Measurements from ENCODE around the gene ARL14.
"Not testable (repeated sequence)": the region's sequence is repeated elsewhere in the genome, so short reads cannot be mapped to it uniquely, and the experiment has no call there.

Gene ARL14

GRCh38 chr3:160677459-160677881 is 510 bp downstream of the ARL14 start:
- no peak for DNase-seq (ENCODE audit: low read depth in 2 of 2)

GRCh38 chr3:160678292-160678842 is 1.4 kb downstream of the ARL14 start:
- no peak for DNase-seq (ENCODE audit: low read depth in 2 of 2)

GRCh38 chr3:160684368-160684740 is 7.4 kb downstream of the ARL14 start:
- DNase-seq (ENCODE audit: low read depth in 2 of 2), result no peak

- DNase-seq (ENCODE audit: low read depth in 2 of 2), result no peak
Measured at GRCh38 chr3:160685144-160685766, 8.3 kb downstream of the ARL14 start.

- no peak for DNase-seq (ENCODE audit: low read depth in 2 of 2)
Measured at GRCh38 chr3:160686955-160687535, 10.1 kb downstream of the ARL14 start.

GRCh38 chr3:160691151-160691550 is 14.2 kb downstream of the ARL14 start:
- no peak for DNase-seq (ENCODE audit: low read depth in 2 of 2)

- no peak for DNase-seq (ENCODE audit: low read depth in 2 of 2)
Measured at GRCh38 chr3:160691962-160692361, 15.0 kb downstream of the ARL14 start.

GRCh38 chr3:160693191-160693590 is 16.2 kb downstream of the ARL14 start:
- no peak for DNase-seq (ENCODE audit: low read depth in 2 of 2)

- DNase-seq (ENCODE audit: low read depth in 2 of 2), result no peak
Measured at GRCh38 chr3:160694345-160694744, 17.4 kb downstream of the ARL14 start.

- DNase-seq (ENCODE audit: low read depth in 2 of 2), result no peak
Measured at GRCh38 chr3:160695003-160695402, 18.0 kb downstream of the ARL14 start.

- no peak for DNase-seq (ENCODE audit: low read depth in 2 of 2)
Measured at GRCh38 chr3:160695915-160696327, 19.0 kb downstream of the ARL14 start.

GRCh38 chr3:160697637-160698380 is 20.8 kb downstream of the ARL14 start:
- DNase-seq (ENCODE audit: low read depth in 2 of 2), result no peak

GRCh38 chr3:160698599-160699195 is 21.7 kb downstream of the ARL14 start:
- DNase-seq (ENCODE audit: low read depth in 2 of 2), result no peak

GRCh38 chr3:160701490-160701889 is 24.5 kb downstream of the ARL14 start:
- DNase-seq (ENCODE audit: low read depth in 2 of 2), result no peak

- DNase-seq (ENCODE audit: low read depth in 2 of 2), result no peak
Measured at GRCh38 chr3:160702290-160702689, 25.3 kb downstream of the ARL14 start.

GRCh38 chr3:160703974-160704373 is 27.0 kb downstream of the ARL14 start:
- DNase-seq (ENCODE audit: low read depth in 2 of 2), result no peak

- DNase-seq (ENCODE audit: low read depth in 2 of 2), result no peak
Measured at GRCh38 chr3:160707187-160707794, 30.3 kb downstream of the ARL14 start.

GRCh38 chr3:160709477-160710182 is 32.7 kb downstream of the ARL14 start:
- DNase-seq (ENCODE audit: low read depth in 2 of 2), result no peak

- not testable (repeated sequence) for DNase-seq (ENCODE audit: low read depth in 2 of 2)
Measured at GRCh38 chr3:160713144-160713543, 36.2 kb downstream of the ARL14 start.

GRCh38 chr3:160719710-160720109 is 42.8 kb downstream of the ARL14 start:
- DNase-seq (ENCODE audit: low read depth in 2 of 2), result no peak

- DNase-seq (ENCODE audit: low read depth in 2 of 2), result no peak
Measured at GRCh38 chr3:160720123-160720746, 43.3 kb downstream of the ARL14 start.

All from activated CD4-positive, alpha-beta T cell treated with anti-CD3 and anti-CD28 coated beads for 24 hours (primary cell).